Activated T-helper 9 cell treated with anti-CD3 and anti-CD28 coated beads, Interleukin-2, amount 50 U/mL, for 16 hours (primary cell): ENCODE measurements around the gene KLC3.

ENCODE experiments used
- DNase-seq: peaks from one replicate; pipeline ENCODE4 v3.0.0-alpha.2; 2020; ENCODE audit warnings: low read depth

The KLC3 gene

DNA sequence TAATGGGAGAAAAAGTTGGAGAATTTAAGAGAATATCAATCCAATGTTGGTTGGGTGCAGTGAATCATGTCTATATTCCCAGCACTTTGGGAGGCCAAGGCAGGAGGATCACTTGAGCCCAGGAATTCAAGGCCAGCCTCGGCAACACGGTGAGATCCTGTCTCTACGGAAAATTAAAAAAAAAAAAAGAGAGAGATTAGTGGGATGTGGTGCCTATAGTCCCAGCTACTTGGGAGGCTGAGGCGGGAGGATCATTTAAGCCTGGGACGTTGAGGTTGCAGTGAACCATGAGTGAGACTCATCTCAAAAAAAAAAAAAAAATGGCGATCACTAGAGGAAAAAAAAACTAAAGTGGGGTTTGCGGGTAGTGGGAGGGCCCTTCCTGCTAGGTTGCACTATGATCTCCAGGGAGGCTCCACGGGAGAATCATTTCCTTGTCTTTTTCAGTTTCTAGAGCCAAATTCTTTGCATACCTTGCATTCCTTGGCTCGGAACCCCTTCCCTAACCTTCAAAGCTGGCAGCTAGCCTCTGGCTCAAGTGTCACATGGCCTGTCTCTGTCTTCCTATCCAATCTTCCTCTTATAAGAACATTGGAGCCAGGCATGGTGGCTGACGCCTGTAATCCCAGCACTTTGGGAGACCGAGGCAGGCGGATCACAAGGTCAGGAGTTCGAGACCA is 35.6 kb downstream of the KLC3 start:
- no peak for DNase-seq

DNA sequence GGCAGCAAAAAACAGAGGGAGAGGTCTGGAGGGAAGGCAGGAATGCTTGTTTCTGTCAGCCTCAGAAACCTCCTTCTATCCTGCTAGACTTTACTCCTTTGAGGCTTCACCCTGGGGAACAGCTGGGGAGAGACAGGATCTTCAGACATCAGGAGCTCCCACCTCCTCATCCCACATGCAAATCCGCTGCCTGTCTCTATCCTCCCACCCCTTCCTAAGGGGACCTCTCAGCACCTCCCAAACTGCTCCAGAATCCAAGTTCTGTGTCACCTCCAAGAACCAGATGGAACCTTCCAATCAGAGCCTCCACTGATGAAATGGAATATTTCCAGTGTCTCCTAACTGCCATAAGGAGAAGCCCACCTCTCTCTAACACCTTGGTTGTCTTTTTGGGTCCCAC is 39.6 kb downstream of the KLC3 start:
- DNase-seq = no peak

DNA sequence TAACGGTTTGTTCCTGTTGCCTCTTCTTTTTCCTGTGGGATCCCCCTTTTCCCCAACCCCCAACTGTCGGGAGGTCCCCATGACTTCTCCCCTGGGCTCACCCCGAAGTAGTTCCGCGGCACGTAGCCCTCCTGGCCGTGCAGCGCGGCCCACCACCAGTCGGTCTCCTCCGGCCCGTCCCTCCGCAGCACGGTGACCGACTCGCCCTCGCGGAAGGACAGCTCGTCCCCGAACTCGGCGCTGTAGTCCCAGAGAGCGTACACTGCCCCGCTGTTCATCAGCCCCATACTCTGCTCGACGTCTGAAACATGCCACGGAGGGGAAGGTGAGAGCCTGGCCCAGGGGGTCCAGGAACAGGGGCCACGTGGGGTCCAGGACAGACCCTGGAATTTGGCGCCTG is 41.9 kb downstream of the KLC3 start:
- no peak for DNase-seq

DNA sequence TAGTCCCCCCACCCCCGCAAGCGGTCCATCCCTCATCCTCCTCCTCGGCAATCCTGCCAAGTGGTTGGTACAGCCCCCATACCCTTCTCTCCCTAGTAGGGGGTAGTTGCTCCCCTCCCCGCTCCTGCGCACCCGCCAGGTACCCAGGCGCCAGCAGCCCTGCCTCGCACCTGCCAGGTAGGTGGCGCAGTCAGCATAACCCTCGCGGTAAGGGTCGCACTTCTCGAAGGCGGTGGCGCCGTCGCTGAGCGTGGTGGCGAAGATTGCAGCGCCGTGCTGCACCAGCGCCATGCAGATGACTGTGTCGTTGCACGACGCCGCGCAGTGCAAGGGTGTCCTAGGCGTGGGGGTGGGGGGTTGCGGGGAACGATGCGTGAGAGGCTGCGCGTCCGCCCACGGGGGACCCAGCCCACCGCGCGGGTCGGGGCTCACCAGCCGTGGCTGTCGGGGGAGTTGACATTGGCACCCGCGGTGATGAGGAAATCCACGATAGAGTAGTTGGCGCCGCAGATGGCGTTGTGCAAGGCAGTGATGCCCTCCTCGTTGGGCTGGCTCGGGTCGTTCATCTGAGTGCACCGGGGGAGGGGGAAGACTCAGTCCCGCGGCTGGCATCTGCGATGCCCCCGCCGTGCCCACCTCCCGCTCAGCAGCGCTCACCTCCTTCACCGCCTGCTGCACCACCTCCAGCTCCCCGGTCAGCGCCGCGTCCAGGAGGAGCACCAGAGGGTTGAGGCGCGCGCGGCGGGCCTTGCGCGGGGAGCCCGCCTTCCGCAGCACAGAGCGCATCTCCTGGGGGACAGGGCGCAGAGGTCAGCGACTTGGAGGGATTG is 45.1 kb downstream of the KLC3 start:
- no peak for DNase-seq

DNA sequence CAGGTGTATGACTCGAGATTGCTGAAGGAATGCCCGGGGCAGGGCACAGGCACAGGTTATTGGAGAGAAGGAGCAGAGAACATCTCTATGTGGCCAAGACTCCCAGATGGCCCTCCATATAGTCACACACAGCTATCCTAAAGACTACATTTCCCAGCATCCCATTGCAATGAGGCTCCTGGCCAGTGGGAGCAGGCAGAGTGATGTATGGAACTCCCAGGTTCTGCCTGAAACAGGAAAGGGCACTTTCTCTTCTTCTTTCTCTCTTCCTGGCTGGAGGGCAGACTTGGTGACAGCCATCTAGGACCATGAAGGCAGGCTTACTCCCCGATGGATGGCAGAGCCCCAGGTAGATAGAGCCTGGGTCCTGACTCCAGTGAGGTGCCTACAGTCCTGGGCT is 50.8 kb downstream of the KLC3 start:
- no peak for DNase-seq

DNA sequence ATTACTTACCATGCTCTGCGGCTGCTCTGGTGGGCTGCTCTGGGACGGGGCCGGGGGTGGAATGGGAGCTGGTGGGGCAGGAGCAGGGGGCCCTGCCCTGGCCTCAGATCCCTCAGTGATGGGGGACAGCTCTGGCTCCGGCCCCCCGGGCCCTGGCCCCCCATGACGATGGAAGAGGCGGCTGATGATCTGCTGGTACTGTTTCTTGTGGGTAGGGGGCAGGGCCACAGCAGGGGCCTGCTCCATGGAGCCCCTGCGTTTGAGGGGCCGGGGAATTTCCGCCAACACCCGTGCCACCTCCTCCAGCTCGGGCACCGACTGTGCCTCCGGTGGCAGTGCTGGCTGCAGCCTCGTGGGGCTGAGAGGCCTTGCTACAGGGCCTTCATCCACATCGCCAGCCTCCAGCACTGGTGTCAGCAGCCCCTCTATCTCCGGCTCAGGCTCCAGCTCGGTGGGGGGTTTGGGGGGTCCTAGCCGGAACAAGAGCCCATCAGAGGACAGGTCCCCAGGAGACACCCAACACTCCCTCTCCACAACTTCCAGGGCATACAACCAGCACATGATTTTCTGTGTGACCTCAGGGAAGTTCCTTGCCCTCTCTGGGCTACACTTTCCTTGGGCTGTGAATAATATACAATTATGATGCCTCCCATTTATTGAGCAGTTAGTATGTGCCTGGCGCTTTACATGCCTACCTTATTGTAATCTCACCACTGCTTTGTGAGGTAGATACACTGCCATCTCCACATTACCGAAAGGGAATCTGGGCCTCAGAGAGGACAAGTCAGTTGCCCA is 51.5 kb downstream of the KLC3 start:
- DNase-seq = no peak

DNA sequence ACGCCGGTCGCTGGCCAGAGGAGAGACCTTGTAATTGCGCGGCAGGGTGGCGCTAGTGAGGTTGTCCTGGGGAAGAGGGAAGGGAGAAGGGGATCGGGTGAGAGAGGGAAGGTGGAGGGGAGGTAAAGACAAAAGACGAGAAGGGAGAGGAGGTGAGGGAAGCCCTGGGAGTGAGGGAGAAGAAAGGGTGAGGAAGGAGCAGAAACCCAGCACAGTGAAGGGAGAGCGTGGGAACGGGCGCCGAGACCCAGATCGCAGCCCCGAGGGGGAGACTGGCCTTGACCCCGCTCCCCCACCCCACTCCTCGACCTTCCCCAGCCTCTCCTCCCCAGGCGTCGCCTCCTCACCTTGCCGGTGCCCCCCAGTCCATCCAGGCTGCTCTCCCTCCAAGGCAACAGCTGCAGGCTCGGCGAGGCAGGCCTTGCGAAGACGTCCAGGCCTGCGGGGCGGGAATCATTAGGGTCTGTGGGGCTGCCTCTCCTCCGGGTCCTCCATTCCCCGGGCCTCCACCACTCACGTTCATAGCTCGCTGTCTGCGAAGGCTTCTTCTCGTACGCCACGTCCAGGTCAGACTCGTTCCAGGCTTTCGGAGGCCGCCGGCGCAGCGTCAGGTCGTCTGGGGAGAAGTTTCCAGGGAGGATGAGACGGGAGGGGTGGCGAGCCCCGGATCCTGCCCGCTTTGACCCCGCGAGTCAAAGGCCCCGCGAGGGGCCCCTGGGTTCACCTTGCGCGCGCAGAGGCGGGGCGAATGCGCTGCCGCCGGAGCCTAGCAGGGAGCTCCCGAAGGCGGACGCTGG is 55.5 kb downstream of the KLC3 start:
- no peak for DNase-seq

DNA sequence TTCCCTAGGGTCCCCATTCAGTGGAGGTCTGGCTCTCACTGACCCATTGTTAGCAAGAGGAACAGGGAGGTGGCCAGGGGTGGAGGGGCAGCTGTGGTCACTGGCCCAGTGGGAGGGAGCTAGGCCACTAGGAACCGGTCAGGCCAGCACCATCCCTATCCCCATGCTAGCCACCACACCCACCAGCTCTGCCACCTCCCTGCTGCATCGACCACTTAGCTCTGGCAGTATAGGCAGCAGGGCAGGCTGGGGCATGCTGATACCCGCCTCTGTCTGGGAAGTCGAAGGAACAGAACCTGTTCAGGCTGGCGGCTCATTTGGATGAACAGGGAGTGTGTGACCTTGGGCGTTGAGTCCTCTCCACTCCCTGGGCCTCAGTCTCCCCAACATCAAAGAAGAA is 59.6 kb downstream of the KLC3 start:
- no peak for DNase-seq
